NCI-H524 (cell line): ENCODE measurements around the gene NPEPL1.

Experiments
- DNase-seq, 2 experiments: peaks; one replicate each; lab custom pipeline; 2025; lab: John Stamatoyannopoulos, UW

NPEPL1 gene

DNA sequence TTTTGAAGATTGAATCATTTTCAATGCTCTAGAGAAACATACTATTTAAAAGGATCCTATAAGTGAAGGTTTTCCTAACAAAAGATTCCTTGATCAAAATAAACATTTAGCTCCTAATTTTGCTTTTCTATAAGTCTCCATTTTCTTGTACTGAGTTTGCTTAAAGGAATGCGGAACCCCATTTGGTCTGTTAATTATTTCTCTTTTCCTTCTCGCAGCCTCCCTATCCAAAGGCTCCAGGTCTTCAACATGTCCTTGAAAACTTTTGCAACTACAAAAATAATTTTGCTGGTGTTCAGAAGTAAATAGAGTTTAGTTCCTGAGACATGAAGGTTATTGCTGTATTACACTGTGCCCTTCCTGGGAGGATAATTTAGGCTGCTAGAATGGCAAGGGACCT is 8.3 kb upstream of the NPEPL1 start:
- DNase-seq: no peak

DNA sequence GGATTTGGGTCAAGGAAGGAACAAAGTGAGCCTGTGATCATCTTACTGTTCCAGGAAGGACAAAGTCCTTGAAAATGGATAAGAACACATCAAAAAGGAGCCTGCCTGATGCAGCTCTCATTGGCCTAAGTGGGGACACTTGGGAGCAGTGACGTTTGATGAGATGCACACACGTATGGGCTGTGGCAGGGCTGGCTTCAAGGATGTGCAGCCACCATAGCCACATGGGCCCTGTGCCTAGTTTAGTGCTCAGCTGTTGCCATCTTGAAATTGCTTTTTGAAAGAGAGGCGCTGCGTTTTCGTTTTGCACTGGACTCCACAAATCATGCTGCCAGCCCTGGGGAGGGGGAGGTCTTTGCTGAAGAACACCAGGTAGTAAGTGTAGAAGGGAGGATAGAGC is 6.6 kb upstream of the NPEPL1 start:
- no peak for DNase-seq

DNA sequence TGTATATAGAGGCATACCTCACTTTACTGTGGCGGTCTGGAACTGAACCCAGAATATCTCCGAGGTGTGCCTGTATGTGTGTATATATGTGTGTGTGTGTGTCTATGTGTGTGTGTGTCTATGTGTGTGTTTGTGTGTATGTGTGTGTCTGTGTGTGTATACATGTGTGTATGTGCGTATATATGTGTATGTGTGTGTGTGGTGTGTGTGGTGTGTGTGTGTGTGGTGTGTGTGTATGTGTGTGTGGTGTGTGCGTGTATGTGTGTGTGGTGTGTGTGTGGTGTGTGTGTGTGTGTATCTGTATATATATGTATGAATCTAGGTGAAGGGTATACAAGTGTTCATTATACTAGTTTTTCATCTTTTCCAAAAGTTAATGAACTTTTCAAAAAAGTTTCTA is 4.2 kb upstream of the NPEPL1 start:
- DNase-seq: no peak

DNA sequence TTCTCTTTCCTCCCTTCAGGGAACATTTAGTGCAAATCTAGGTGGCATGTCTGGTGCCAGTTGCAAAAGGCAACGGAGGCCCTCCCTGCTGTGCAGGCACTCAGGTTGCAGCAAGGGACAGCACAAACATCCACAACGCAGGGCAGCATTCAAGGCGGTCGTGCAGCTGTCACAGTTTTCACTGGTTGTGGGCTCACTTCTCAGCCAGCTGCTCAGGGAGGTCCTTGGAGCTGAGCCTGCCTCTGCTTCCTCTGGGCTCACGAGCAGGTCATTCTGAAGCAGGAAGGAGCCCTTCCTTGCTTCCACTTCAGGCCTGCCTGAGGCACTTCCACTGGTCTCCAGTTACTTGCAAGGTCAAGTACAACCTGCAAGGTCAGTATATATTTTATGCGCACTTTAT is 3.8 kb upstream of the NPEPL1 start:
- peak; percentile 69 to 85 for DNase-seq

DNA sequence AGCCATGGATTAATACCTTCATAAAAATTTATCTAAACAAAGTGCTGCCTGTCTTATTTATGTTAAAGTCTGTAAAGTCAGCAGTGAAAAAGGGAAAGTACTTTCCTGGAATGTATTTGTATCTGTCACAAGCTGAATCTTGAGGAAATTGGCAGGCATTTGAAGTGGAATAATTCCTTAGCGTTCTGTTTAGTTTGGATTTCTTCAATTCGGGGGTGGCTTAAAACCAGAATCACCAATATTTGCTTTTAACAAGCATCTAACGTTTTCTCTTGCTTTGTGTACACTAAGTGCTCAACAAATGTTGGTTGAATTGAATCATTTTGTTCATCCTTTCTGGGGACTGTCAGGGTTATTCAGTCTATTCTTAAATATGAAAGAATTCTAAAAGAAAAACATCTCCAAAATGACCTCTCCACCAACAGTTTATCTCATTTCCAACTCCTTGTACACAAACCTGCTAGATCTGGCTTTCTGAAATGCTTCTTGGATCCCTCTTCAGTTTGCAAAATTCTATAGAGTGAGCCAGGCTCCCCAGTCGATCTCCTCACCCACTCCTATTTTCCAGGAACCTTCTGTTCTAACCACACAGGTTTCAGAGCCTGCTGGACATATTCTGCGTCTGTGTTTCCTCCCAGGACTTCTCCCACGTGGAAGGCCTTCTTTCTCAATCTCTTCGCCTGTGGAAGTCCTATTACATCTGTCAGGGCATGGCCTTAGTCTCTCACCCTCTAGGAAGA is 2.0 kb upstream of the NPEPL1 start:
- no peak for DNase-seq

DNA sequence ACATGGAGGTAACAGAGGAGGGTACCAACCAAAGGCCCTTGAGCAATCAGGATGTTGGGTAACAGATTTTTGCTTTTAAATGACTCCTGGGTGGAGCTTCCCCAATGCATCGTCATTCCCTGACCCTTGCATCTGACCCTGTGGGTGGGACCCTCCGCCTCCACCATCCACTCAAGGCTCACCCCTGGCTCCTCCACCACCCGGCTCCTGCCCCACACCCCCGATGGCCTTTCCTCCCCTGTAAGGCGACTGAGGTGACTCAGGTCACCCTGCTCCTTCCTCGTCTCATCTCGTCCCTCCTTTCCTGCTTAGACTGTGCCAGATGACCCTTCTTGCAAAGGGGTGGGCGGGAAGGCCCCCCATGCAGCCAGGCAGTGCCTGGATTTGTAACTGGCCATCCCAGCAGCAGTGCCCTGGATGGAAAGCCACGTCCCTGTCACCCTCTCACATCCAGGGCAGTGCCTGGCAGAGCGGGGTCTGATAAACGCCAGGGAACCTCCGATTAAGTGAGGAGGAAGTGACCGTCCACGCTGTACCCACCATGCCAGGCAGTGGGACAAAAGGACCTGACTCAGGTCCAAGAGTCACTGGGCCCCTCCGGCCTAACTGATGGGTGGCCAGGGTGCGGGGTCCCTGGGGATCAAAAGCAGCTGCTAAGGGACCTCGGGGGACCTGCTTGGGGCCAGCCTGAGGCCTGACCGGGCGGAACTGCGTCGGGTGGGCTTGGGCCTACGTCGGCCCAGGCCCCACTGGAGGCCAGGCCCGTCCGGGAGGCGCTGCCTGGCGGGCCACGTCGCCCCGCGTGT is 624 bp upstream of the NPEPL1 start:
- no peak for DNase-seq

DNA sequence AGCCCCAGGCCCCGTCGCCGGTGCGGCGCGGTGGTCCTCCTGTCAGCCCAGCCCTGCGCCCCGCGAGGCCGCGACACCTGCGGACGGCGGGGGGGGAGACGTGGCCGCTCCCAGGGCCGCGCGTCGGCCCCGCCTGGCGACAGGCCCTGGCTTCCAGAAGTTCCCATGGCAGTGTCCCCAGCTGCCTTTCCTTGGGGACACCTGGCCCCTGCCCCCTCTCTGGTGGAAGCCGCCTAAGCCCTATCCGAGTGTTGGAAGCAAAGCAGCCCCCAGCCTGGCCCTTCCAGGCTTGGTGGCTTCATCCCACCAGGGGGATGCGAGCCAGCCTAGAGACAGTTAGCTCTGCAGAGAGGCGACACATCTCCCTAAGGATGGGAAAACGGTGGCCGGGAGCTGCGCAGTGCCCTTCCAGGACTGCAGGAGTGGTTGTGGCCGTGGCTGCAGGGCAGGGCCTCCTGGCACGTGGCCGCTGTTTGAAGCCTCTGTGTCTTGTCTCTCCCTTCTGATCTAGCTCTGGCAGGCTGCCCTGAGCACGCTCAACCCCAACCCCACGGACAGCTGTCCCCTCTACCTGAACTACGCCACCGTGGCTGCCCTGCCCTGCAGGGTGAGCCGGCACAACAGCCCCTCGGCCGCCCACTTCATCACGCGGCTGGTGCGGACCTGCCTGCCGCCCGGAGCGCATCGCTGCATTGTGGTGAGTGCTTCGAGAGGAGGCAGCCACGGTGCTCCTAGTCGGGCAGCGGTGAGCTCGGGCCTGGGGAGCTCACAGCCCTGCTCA is 816 bp downstream of the NPEPL1 start:
- no peak for DNase-seq

DNA sequence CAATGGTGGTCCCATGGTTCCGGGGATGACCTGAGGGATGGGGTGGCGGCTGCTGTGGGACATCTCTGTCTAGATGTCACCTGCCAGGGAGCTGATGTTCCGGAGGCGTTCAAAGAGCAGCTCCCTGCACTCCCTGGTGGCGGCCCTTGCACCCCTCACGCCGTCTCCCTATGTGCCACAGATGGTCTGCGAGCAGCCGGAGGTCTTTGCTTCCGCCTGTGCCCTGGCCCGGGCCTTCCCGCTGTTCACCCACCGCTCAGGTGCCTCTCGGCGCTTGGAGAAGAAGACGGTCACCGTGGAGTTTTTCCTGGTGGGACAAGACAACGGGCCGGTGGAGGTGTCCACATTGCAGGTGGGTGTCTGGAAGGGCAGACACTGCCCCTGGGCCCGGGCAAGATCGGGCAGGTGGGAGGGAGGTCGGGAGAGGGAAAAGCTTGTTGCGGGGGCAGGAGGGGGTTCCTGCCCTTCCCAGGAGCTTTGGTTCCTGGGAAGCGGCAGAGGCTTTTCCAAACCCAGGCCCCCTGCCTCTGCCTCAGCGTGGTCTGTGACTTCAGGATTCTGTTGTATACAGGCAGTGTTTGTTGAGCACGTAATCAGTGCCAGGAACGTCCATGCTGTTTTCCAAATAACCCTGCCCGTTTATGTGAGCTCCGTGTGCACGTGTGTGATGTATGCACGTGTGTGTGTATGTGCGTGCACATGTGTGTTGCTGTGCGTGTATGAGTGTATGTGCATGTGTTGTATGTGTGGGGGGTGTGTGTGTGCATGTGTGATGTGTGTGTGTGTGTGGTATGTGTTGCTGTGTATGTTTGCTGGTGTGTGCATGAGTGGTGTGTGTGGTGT is 1.9 kb downstream of the NPEPL1 start:
- DNase-seq: no peak

DNA sequence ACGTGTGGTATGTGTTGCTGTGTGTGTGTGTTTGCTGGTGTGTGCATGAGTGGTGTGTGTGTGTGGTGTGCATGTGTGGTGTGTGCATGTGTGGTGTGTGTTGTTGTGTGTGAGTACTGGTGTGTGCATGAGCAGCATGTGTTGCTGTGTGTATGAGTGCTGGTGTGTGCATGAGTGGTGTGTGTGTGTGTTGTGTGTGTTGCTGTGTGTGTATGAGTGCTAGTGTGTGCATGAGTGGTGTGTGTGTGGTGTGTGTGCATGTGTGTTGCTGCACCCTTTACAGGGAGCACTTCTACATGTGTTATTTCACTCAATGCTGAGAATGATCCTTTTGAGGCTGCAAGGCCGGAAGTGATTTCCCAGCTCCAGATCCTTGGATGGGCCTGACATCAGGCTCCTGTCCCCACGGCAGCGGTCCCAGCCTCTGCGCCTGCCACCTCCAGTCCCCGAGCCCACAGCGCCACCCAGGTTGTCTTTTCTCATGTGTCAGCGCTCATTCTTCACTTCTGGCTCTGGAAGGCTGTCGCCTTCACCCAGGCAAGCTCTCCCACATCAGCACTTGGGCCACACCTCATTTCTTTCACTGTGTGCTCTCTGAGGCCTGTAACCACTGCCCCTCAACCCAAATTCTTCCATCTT is 2.6 kb downstream of the NPEPL1 start:
- no peak for DNase-seq

DNA sequence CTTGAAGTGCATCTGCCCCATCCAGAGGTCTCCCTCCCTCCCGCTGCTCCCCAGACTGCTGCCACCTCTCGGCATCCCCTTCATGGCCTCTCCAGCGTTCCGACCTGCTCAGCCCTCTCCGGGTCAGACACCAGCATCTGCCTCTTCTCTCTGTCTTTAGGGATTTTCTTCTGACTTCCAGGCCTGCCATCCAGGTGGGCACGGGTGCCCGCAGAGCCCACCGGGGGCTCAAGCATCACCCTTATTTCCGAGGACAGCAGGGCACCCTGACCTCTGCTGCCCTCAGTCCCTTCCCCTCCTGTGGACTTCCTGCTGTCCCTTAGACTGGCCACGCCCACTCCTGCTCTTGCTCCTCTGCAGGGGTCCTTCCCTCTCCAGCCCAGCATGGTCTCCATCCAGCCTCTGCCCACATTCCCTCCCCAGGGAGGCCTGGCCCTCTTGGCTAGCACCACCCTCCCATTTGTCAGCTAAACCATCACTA is 3.3 kb downstream of the NPEPL1 start:
- no peak for DNase-seq

DNA sequence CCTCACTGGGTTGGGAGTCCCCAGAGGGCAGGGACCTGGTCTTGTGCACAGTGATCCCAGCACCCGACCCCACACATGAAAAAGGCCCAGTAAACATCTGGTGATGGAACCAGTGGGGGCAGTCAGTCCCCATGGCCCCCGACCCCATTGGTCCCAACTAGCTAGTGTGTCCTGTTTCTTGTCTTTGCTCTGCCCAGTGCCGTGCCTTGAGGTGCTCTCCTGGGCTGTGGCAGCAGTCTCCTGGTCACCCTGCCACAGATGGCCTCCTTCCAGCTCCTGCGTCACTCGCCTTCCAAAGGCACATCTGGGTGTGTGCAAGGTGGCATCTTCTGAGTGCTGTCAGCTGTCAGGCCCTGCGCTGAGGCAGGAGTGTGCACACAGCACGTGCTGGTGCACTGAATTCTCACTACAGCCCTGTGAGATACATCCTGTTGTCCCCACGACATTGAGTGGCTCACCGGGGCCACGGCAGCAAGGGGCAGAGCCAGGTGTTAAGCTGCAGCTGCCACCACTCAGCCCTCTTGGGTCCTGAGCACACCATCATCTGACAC is 3.9 kb downstream of the NPEPL1 start:
- DNase-seq: no peak

DNA sequence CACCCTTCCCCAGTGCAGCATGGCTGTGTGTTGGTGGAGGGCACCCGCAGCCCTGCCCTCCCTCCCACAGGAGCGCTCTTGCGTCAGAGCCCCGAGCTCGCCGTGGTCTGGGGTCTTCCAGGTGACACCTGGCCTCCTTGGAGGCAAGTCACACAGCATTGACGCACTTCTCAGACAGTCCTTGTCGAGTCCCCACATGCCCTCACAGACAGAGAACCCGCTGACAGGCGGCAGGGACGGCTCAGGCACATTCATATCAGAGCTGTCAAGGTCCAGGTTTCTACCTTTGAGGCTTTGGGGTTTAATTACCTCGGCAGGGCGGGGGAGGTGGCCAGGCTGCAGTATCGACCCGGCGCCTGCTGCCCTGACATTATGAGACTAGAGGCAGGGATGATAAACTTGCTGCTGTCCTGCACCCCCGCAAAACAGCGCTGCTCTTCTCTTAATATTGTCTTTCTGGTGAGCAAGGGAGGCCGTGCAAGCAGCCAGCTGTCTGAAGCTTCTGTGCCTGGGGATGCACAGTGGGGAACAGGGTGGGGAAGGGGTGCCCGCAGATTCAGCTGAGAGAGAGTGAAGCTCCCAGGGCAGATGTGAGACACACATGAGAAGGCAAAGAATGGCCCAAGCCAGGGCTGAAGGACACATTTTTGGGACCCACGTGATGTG is 4.7 kb downstream of the NPEPL1 start:
- DNase-seq: no peak

DNA sequence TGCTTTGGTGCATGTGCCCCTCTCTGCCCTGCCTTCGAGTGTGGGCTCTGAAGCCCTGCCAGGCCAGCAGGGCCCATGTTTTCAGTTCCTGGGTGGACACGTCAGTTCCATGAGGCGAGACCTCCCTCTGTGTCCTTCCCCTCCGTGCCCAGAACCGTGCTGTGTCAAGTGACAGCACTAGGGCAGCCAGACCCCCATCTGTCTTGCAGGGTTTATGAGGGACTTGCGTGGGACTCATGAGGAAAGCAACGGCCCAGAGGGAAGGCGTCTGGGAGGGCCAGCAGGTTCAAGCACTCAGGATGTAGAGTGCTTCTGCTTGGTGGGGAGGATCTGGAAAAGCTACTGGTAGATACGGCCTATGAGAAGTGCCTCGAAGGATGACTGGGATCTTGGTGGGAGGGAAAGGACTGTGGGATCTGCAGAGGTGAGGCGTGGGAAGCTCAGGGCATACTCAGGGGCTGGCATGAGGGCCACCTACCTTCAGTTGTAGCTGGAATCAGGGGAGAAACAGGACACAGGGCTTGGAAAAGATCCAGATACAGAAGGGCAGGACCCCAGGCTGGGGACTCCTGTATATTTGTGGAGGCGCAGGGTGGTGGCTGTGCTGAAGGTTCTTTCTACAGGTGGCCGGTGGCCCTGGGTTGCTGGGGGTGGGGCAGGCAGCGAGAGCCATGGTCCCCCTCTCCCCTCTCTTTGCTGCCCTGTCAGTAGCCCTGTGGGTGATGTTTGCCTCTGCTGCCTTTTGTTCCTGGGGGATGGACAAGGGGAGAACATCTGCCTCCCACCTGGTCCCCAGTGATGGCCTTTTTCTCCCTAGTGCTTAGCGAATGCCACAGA is 5.5 kb downstream of the NPEPL1 start:
- no peak for DNase-seq

DNA sequence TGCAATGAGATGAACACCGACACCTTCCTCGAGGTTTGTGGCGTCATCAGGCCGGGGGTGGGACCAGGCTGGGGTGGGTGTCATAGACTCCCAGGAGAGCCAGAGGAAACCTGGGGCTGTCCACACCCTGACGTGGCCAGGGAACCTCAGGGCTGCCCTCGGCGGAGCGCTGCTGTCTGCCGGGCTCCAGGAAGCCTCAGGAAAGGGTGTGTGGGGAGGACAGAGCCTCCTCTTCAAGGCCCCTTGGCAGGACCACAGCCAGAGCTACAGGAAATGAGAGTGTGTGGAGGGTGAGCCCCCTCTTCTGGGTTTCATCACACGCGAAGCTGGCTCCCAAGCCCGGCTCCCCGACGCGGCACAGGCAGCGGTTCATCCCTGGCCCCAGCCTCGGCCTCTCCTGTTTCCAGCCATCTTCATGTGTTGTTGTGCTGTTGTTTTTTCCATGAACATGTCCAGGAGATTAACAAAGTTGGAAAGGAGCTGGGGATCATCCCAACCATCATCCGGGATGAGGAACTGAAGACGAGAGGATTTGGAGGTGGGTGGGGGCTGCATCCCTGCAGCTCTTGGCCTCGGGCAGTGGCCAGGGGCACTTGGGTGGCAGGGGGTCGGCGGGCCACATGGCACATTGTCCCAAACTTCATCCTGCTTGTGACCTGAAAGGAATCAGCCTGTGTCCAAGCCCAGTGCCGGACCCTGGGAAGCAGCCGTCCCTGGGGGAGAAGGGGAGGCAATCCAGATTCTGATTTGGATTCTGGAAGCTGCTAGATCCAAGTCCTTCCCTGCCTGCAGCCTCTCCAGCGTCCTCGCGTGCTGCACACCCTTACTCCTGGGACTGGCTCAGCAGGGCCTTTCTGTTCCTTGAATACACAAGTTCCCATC is 6.4 kb downstream of the NPEPL1 start:
- no peak for DNase-seq

DNA sequence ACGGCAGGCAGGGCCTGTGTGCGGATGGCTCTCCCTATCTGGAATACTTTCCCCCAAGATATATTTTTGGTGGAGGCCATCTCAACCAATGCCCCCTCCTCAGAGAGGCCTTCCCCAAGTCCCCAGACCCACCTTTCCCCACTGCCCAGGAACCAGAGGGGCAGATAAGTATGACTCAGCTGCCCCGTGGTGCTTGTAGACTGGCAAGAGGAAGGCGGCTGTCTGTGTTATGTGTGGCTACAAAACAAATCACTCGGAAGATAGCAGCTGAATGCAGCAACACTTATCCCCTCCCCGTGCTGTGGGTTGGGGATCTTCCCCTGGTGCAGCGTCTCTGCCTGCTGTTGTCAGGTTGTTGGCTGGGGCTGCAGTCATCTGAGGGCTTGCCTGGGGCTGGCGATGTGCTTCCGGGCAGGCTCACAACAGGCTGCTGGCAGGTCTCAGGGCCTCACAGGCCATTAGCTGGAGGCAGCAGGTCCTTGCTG is 7.1 kb downstream of the NPEPL1 start:
- DNase-seq: no peak

DNA sequence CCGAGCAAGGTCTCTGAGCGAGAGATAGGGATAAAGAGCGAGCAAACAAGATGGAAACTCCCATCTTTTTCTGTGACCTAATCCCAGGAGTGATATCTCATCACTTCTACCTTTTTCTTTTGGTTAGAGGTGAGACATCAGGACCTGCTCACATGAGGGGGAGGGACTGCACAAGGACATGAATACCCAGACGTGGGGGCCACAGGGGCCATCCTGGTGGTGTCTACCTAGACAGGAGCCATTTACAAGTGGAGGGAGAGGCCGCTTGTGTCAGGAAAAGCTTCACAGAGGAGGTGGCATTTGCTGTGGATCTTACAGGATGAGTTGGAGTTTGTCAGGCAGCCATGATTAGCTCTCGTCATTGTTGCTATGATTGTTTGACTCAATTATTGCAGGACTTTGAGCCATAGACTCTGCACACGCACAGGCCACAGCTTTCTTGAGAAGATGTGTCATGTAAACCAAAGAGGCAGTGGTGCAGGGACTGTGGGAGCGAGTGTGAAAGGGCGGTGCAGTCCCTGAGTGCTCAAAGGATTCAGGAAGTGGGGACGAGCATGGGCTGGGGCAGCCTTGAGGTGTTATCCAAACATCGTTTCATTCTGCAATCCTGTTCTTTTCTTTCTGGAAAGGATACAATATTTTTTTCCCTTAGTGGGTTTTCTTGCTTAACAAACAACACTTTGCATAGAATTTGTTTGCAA is 7.7 kb downstream of the NPEPL1 start:
- DNase-seq: no peak

DNA sequence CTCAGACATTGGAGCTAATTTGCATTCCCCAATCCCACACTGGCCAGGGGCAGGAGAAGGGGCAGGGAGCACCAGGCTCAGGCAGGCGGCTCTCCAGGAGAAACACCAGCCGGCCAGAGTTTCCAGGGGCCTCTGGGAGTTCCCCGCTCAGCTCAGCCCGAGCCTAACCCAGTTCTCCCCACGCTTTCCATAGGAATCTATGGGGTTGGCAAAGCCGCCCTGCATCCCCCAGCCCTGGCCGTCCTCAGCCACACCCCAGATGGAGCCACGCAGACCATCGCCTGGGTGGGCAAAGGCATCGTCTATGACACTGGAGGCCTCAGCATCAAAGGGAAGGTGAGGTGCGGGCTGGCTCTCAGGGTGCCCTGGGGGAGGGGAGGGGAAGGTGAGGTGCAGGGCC is 8.2 kb downstream of the NPEPL1 start:
- DNase-seq: no peak
